ENCODE results near the gene KRTAP10-10.

GRCh38 chr21:44684077-44684476 is 46.9 kb downstream of the KRTAP10-10 start:
- TF ChIP-seq, protein P1, sequence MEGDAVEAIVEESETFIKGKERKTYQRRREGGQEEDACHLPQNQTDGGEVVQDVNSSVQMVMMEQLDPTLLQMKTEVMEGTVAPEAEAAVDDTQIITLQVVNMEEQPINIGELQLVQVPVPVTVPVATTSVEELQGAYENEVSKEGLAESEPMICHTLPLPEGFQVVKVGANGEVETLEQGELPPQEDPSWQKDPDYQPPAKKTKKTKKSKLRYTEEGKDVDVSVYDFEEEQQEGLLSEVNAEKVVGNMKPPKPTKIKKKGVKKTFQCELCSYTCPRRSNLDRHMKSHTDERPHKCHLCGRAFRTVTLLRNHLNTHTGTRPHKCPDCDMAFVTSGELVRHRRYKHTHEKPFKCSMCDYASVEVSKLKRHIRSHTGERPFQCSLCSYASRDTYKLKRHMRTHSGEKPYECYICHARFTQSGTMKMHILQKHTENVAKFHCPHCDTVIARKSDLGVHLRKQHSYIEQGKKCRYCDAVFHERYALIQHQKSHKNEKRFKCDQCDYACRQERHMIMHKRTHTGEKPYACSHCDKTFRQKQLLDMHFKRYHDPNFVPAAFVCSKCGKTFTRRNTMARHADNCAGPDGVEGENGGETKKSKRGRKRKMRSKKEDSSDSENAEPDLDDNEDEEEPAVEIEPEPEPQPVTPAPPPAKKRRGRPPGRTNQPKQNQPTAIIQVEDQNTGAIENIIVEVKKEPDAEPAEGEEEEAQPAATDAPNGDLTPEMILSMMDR (IDR thresholded peaks at IDR 0.05), result no peak
- no peak for TF ChIP-seq EP300 (IDR thresholded peaks at IDR 0.05)
- TF ChIP-seq POLR2A (IDR thresholded peaks at IDR 0.05), result no peak
- TF ChIP-seq POLR2AphosphoS5 (IDR thresholded peaks at IDR 0.05), result no peak

All from sigmoid colon (tissue), 4 donors.